ENCODE data around the gene PNMA6E.
"Not testable (repeated sequence)": the region's sequence is repeated elsewhere in the genome, so short reads cannot be mapped to it uniquely, and the experiment has no call there.

GRCh38 chrX:153389460-153389768 is 11.7 kb downstream of the PNMA6E start:
- TF ChIP-seq, protein P1, sequence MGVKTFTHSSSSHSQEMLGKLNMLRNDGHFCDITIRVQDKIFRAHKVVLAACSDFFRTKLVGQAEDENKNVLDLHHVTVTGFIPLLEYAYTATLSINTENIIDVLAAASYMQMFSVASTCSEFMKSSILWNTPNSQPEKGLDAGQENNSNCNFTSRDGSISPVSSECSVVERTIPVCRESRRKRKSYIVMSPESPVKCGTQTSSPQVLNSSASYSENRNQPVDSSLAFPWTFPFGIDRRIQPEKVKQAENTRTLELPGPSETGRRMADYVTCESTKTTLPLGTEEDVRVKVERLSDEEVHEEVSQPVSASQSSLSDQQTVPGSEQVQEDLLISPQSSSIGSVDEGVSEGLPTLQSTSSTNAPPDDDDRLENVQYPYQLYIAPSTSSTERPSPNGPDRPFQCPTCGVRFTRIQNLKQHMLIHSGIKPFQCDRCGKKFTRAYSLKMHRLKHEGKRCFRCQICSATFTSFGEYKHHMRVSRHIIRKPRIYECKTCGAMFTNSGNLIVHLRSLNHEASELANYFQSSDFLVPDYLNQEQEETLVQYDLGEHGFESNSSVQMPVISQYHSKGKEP (tag by site-specific recombination; IDR thresholded peaks at IDR 0.05), result not testable (repeated sequence)
- TF ChIP-seq ZBTB49 (tag by site-specific recombination; IDR thresholded peaks at IDR 0.05; ENCODE audit: low read depth); ZNF501 (tag by site-specific recombination; IDR thresholded peaks at IDR 0.05); REST (tag by site-specific recombination; IDR thresholded peaks at IDR 0.05); KLF10 (tag by site-specific recombination; IDR thresholded peaks at IDR 0.05); OSR2 (tag by site-specific recombination; IDR thresholded peaks at IDR 0.05); ZNF24 (tag by site-specific recombination; IDR thresholded peaks at IDR 0.05); YY1 (tag by site-specific recombination; IDR thresholded peaks at IDR 0.05); SP7 (tag by site-specific recombination; IDR thresholded peaks at IDR 0.05); ZNF629 (tag by site-specific recombination; IDR thresholded peaks at IDR 0.05); ZNF184 (tag by site-specific recombination; IDR thresholded peaks at IDR 0.05); ZNF510 (tag by site-specific recombination; IDR thresholded peaks at IDR 0.05; ENCODE audit: insufficient replicate concordance): not testable (repeated sequence)
- TF ChIP-seq, protein P2, sequence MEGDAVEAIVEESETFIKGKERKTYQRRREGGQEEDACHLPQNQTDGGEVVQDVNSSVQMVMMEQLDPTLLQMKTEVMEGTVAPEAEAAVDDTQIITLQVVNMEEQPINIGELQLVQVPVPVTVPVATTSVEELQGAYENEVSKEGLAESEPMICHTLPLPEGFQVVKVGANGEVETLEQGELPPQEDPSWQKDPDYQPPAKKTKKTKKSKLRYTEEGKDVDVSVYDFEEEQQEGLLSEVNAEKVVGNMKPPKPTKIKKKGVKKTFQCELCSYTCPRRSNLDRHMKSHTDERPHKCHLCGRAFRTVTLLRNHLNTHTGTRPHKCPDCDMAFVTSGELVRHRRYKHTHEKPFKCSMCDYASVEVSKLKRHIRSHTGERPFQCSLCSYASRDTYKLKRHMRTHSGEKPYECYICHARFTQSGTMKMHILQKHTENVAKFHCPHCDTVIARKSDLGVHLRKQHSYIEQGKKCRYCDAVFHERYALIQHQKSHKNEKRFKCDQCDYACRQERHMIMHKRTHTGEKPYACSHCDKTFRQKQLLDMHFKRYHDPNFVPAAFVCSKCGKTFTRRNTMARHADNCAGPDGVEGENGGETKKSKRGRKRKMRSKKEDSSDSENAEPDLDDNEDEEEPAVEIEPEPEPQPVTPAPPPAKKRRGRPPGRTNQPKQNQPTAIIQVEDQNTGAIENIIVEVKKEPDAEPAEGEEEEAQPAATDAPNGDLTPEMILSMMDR (tag by site-specific recombination; IDR thresholded peaks at IDR 0.05), result not testable (repeated sequence)
- TF ChIP-seq, protein P3, sequence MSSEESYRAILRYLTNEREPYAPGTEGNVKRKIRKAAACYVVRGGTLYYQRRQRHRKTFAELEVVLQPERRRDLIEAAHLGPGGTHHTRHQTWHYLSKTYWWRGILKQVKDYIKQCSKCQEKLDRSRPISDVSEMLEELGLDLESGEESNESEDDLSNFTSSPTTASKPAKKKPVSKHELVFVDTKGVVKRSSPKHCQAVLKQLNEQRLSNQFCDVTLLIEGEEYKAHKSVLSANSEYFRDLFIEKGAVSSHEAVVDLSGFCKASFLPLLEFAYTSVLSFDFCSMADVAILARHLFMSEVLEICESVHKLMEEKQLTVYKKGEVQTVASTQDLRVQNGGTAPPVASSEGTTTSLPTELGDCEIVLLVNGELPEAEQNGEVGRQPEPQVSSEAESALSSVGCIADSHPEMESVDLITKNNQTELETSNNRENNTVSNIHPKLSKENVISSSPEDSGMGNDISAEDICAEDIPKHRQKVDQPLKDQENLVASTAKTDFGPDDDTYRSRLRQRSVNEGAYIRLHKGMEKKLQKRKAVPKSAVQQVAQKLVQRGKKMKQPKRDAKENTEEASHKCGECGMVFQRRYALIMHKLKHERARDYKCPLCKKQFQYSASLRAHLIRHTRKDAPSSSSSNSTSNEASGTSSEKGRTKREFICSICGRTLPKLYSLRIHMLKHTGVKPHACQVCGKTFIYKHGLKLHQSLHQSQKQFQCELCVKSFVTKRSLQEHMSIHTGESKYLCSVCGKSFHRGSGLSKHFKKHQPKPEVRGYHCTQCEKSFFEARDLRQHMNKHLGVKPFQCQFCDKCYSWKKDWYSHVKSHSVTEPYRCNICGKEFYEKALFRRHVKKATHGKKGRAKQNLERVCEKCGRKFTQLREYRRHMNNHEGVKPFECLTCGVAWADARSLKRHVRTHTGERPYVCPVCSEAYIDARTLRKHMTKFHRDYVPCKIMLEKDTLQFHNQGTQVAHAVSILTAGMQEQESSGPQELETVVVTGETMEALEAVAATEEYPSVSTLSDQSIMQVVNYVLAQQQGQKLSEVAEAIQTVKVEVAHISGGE (tag by site-specific recombination; conservative IDR thresholded peaks at IDR 0.05; ENCODE audit: low read depth), result not testable (repeated sequence)

Data from HEK293 (cell line).